H1 (cell line): ENCODE data around the gene VIT. TPM values are rescaled to one million over a fixed set of nuclear protein-coding genes. Genes with fewer than 3 reads are reported as not detected.

ENCODE experiments used
- BACH1 ChIP-seq: IDR thresholded peaks from 2 replicates; pipeline ENCODE4 v1.6.1; 2012; ENCODE audit warnings: low read length, improper control_type of control experiment
- GABPA ChIP-seq: IDR thresholded peaks from 2 replicates; pipeline ENCODE4 v1.6.1; 2011; ENCODE audit warnings: mild to moderate bottlenecking, low read length, moderate library complexity, borderline replicate concordance; ENCODE audit not compliant: insufficient read depth
- ZNF274 ChIP-seq: IDR thresholded peaks from 2 replicates; pipeline ENCODE4 v1.7.0; 2012; ENCODE audit warnings: low read length, borderline replicate concordance; ENCODE audit errors: extremely low read depth
- polyA plus RNA-seq, 7 experiments: library from polyadenylated mRNA; depleted of rRNA in 3 of 7; stranded (reverse) in 5 of 7; unstranded in 2 of 7; fragments of >200 nt in 5 of 7; fragments of 200-250 nt in 2 of 7; gene quantifications; 1 replicate in 5 of 7; 2 replicates in 1 of 7; 4 replicates in 1 of 7; pipeline versions ENCODE4 v1.2.1 to v1.2.3, GENCODE V29; 2011 to 2013; ENCODE audit warnings: missing spikeins in 2 of 7, mixed read lengths in 2 of 7
- total RNA-seq: library from RNA; stranded (reverse); fragmentation: NEBNext Ultra II Directional; extraction: Animal tissue kit (Norgen Biotek cat#: 25700); gene quantifications from 2 replicates; pipeline ENCODE4 v1.2.1, GENCODE V29; 2021
- TF ChIP-seq, protein P1 (sequence below): IDR thresholded peaks from 2 replicates; pipeline ENCODE4 v1.6.1; 2012; ENCODE audit warnings: low read length, inconsistent platforms

Gene VIT
- total and polyA plus RNA-seq, 2 of the 8 experiments (the other 6 are each of a cell fraction or from before 2014, with no cell fraction given) = 0.03 TPM; not detected in 1

- TF ChIP-seq ZNF274 = no peak
- no peak for TF ChIP-seq GABPA
- no peak for TF ChIP-seq BACH1
- TF ChIP-seq, protein P1, sequence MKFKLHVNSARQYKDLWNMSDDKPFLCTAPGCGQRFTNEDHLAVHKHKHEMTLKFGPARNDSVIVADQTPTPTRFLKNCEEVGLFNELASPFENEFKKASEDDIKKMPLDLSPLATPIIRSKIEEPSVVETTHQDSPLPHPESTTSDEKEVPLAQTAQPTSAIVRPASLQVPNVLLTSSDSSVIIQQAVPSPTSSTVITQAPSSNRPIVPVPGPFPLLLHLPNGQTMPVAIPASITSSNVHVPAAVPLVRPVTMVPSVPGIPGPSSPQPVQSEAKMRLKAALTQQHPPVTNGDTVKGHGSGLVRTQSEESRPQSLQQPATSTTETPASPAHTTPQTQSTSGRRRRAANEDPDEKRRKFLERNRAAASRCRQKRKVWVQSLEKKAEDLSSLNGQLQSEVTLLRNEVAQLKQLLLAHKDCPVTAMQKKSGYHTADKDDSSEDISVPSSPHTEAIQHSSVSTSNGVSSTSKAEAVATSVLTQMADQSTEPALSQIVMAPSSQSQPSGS = no peak
Observed at GRCh38 chr2:36762764-36763490, 66.4 kb downstream of the VIT start (continued).
